ENCODE measurements around the gene TM2D1.
"Not testable (repeated sequence)": the region's sequence is repeated elsewhere in the genome, so short reads cannot be mapped to it uniquely, and the experiment has no call there.

TM2D1 gene

DNA sequence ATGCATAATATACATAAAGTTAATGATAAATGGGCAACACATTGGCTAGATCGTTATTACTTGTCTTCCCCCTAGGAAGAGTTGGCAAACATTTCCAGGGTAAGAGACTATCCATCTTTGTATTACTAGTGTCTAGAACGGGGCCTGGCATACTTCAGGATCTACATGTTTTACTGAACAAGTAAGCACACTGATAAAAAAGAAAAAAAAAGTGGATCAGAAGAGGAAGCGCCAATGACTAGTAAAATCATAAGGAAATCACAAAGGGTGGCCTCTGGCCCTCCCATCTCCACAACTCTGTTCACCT, 482 bp downstream of the TM2D1 start:
- peak overlapping the region; percentile 80 for H3K27ac ChIP-seq
- no peak for DNase-seq (ENCODE audit: low read depth, low spot score)

DNA sequence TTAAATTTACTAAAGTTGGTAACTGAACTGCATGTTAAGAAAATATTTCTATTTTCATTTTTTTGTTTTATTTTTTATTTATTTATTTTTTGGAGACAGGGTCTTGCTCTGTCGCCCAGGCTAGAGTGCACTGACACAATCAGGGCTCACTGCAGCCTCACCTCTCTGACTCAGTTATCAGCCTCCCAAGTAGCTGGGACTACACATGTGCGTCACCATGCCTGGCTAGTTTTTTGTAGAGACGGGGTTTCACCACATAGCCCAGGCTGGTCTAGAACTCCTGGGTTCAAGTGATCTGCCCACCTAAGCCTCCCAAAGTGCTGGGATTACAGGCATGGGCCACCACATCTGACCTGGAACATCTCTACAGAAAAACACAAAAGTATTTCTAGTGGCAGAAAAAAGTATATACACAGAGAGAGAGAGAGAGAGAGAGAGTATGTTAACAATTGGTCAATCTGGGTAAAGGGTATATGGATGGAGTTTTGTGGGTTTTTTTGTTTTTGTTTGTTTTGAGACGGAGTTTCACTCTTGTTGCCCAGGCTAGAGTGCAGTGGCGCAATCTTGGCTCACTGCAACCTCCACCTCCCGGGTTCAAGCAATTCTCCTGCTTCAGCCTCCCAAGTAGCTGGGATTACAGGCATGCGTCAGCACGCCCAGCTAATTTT, 5.8 kb downstream of the TM2D1 start:
- not testable (repeated sequence) for DNase-seq (ENCODE audit: low read depth, low spot score); H3K27ac ChIP-seq

DNA sequence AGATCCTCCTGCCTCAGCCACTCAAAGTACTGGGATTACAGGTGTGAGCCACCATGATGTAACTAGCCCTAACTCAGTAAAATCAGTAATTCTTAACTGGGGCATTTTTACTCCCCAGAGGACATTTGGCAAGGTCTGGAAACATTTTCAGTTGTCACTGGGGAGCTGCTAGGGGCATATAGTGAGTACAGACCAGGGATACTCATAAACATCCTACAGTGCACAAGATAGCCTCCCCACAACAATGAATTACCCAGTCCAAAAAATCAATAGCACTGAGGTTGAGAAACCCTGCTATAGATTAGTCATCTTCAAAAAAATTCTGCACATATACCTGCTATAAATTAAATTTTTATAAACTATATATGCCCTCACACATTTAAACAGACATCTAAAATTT, 13.0 kb downstream of the TM2D1 start:
- no peak for DNase-seq (ENCODE audit: low read depth, low spot score)
- no peak overlapping the region for H3K27ac ChIP-seq

DNA sequence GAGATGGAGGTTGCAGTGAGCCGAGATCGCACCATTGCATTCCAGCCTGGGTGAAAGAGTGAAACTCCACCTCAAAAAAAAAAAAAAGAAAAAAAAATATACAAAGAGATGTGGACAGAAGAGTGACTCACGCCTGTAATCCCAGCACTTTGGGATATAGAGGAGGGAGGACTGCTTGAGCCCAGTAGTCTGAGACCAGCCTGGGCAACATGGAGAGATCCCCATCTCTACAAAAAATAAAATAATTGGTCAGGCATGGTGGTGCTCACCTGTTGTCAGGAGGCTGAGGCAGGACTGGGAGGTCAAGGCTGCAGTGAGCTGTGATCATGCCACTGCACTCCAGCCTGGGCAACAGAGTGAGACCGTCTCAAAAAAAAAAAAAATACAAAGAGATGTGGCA, 13.7 kb downstream of the TM2D1 start:
- DNase-seq (ENCODE audit: low read depth, low spot score) = peak; percentile 6

DNA sequence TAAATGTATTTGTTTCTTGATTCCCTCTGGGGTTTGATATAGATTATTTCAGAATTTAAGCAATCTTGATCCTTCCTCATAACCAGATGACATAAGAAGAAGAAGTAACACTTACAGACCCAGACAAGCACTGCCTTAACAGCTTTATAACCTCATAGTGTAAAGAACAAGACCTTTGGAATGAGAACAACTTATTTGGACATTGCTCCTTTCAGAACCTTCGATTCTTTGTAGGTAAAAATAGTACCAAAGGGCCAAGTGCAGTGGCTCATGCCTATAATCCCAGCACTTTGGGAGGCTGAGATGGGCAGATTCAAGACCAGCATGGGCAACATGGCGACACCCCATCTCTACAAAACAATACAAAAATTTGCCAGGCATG, 15.0 kb downstream of the TM2D1 start:
- no peak for DNase-seq (ENCODE audit: low read depth, low spot score)
- H3K27ac ChIP-seq = no peak overlapping the region

More for the DNA sequence above, 13.7 kb downstream of the TM2D1 start:
- not testable (repeated sequence) for H3K27ac ChIP-seq

DNA sequence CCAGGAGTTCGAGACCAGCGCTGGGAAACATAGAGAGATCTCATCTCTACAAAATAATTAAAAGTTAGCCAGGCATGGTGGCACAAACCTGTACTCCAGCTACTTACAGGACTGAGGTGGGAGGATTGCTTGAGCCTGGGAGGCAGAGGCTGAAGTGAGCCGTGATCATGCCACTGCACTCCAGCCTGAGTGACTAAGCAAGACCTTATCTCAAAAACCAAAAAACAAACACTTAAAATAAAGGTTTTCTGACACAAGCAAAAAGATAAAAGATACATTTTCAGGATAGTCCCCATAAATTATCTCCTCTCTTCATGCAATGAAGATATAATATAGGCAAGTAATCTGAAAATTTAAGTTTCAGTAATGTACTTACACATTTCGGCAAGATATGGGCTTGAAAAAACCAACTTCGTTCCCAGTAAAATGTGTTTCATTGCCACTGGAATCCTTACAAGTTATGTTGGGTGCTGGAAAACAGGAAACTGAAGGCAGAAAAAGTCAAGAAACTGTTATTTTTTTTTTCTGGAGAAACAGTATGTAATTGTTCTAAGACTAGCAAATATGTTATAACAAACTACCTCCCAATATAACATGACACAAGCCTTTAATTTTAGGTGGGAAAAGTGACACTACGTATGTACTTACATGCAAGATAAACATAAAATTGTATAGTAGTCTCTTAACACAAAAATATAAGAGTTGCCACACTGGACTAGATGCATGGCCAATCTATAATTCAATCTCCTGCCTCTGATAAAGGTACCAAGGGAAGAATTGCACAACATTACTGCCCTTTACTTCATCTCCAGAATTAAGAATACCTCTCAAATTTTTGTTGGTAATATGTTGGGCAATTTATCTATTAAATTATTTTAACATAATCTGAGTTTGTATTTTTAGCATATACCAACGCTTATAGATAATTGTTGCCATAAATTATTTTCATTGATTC, 15.7 kb downstream of the TM2D1 start:
- H3K27ac ChIP-seq = no peak overlapping the region
- DNase-seq (ENCODE audit: low read depth, low spot score) = no peak

DNA sequence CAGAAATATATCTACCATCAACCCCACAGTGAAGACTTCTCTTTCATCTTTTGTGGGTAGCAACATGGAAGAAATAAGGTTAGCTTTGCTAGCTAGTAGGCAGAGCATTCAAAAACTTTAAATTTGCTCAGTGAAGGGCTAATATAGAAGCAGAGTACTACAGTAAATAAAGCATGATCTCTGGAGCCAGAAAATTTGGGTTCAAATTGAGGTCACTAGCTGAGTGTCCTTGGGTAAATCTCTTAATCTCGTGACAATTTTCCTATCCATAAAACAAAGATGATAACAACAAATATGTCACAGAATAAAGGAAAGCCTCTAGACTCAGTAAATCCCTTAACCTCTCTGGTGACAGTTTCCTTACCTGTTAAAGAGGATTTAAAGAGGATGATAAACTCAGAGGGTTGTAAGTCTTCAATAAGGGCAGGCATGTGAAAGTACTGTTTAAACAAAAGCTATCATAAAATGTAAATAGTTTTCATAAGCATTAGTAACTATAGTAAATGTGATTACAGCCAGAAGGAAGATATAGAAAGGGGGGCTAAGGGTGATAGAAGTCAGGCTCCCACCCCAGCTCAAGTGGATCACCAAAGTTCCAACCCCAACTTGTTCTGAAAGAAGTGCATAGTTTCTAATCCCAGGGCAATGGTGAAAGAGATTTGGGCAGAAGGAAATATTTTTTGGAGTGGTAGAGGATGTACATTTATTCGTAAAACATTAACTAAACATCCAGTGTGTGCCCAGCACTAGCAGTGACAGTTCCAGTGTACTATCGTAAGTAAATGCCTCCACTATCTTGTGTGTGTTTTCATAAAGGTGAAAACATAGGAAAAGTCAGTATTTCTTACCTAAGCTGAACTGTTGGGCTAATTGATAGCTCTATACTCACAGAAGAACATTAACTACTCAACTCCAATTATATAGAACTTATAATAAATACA, 24.8 kb downstream of the TM2D1 start:
- DNase-seq (ENCODE audit: low read depth, low spot score) = no peak
- no peak overlapping the region for H3K27ac ChIP-seq

DNA sequence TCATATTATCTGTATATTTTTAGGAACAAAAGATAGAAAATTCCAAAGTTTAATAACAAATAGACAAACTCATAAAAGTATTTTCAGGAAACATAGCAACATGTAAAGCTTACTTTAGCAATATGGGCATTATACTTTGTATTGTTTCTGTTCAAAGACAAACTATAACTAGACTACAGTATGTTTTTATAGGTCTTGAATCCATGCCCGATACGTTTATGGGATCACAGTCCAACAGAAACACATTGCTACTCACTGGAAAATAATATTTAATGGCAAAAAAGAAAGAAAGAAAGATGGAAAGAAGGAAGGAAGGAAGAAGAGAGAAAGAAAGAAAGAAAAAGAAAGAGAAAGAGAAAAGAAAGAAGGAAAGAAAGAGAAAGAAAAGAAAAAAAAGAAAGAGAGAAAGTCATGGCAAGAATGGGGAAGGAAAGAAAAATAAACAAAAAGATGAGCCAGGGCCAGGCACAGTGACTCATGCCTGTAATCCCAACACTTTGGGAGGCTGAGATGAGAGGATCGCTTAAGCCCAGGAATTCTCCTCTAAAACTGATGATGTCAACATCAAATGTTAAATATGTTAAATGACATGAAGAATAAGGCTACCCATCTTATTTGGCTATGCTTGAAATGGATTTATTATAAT, 32.7 kb downstream of the TM2D1 start:
- no peak overlapping the region for H3K27ac ChIP-seq
- DNase-seq (ENCODE audit: low read depth, low spot score) = no peak

DNA sequence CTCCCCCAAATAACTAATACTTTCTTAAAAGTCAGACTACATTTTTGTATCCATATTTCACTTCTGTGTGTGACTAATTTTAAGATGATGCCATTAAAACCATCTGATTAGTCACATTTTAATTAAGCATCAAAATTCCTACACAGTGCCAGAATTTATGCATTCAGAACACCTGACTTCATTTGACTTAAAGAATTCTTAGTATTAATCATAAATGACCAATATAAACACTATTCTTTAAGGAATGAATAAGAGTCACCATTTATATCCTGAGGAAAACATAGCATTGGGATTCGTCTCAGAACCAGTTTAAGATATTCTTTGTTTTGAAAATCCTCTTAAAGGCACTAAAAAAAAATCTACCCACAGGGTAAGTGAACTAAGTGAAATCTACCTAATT, 37.0 kb downstream of the TM2D1 start:
- DNase-seq (ENCODE audit: low read depth, low spot score) = peak; percentile 27
- H3K27ac ChIP-seq = peak overlapping the region; percentile 42

DNA sequence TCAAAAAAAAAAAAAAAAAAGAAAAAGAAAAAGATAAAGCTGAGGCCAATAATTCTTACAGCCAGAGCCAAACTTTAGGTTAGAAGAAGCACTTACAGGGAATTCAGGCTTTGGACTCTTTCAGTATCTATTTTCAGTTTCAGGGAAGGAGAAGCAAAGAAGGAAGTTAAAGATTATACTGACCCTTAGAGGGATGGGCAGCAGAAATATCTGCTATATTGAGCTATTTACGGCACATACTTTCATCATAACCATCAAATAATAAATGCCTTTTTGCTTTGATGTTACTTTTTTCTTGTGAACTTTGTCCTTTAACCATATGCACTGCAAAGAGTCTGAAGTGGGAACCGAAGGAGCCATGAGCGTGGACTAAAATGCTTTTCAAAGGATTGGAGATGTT, 42.0 kb downstream of the TM2D1 start:
- DNase-seq (ENCODE audit: low read depth, low spot score) = no peak
- no peak overlapping the region for H3K27ac ChIP-seq

DNA sequence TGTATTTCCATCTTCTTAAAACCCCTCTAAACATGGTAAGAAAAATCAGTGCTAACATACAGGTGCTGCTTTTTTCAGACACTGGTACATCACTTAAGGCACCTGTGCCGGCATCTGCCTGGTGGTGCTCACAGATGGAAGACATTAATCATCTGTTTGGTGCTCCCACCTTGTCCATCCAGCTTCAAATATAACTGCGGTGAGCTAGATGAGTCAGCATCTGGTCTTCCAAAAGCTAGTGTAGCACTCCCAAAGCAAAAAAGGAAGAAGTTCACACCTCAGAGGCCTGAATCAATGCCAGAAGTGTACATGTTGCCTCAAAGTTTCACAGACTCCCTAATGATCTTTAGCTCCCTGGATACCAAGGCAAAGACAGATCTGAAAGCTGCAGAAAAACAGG, 44.4 kb downstream of the TM2D1 start:
- H3K27ac ChIP-seq = no peak overlapping the region
- no peak for DNase-seq (ENCODE audit: low read depth, low spot score)

DNA sequence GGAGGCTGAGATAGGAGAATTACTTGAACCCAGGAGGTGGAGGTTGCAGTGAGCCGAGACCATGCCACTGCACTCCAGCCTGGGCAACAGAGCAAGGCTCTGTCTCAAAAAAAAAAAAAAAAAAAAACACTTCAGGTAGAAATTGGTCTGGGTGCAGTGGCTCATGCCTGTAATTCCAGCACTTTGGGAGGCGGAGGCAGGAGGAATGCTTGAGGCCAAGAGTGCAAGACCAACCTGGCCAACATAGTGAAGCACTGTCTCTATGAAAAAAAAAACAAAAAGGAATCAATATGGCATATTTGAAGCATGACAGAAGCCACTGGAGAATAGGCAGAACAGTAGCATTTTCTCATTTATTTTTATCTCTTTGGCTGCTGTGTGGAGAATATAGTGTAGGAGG, 48.1 kb downstream of the TM2D1 start:
- DNase-seq (ENCODE audit: low read depth, low spot score); H3K27ac ChIP-seq: not testable (repeated sequence)

DNA sequence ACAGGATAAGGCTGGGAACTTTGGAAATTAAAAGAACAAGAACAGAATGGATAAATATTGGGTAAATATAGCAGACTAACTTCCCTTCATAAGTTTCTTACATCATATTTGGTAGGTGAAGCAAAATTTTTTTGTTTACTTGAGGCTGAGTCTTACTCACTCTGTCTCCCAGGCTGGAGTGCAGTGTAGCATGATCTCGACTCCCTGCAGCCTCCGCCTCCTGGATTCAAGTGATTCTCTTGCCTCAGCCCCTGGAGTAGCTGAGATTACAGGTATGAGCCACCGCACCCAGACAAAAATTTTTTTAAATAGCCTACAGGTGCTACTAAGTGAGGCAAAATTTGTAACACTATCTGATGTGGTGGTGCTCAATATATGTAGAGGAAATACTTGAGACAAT, 50.7 kb downstream of the TM2D1 start:
- DNase-seq (ENCODE audit: low read depth, low spot score) = no peak

DNA sequence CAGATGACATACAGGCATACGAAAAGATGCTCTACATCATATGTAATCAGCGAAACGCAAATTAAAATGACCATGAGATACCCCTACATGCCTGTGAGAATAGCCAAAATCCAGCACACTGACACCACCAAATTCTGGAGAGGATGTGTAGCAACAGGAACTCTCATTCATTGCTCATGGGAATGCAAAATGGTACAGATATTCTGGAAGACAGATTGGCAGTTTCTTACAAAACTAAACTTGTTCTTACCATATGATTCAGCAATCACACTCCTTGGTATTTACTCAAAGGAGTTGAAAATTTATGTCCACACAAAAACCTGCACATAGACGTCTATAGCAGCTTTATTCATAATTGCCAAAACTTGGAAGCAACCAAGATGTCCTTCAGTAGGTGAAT, 52.6 kb downstream of the TM2D1 start:
- DNase-seq (ENCODE audit: low read depth, low spot score) = no peak
- no peak overlapping the region for H3K27ac ChIP-seq

More for the DNA sequence above, 50.7 kb downstream of the TM2D1 start:
- H3K27ac ChIP-seq = no peak overlapping the region

DNA sequence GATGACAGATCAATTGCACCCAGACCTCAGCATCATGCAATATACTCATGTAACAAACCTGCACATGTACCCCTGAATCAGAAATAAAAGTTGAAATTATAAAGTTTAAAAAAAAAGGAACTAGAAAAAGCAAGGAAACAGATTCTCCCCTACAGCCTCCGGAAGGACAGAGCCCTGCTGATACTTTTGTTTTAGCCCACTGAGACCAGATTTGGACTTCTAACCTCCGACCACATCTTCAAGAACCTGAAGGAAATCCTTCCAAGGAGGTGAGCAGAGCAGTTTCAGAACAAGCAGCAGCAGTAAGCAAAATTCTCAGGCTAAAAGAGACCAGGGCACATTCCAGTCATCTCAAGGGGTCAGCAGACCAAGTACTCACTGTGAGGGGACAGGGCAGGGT, 54.5 kb downstream of the TM2D1 start:
- H3K27ac ChIP-seq = no peak overlapping the region
- DNase-seq (ENCODE audit: low read depth, low spot score) = no peak

DNA sequence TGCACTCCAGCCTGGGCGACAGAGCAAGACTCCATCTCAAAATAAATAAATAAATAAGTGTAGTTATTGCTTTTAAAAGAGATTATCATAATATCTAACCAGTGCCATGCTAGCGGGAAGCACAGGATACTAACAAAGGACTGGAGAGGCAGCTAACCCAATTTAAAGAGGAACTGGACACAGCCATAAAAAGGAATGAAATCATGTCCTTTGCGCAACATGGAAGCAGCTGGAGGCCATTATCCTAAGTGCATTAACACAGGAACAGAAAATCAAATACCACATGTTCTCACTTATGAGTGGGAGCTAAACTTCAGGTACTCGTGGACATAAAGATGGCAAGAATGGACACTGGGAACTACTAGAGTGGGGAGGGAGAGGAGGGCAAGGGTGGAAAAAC, 54.9 kb downstream of the TM2D1 start:
- no peak for DNase-seq (ENCODE audit: low read depth, low spot score)
- H3K27ac ChIP-seq = no peak overlapping the region

DNA sequence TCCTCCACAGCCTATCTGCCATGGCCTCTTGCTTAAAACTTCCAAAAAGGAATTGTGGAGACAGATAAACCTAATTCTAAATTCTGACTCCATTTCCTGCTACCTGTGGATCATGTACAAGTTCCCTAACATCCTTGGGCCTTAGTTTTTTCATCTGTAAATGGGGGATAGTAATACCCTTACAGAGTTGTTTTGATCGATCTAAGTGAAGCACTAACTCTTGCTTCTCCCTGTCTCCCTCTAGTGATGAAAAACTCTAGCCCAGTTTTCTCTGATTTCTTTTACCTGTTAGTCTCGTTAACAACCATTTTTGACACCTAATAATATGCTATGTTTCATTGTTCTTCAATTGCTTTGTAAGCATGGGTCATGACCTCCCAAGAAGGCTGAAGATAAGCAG, 65.9 kb downstream of the TM2D1 start:
- no peak for DNase-seq (ENCODE audit: low read depth, low spot score)
- H3K27ac ChIP-seq = no peak overlapping the region

DNA sequence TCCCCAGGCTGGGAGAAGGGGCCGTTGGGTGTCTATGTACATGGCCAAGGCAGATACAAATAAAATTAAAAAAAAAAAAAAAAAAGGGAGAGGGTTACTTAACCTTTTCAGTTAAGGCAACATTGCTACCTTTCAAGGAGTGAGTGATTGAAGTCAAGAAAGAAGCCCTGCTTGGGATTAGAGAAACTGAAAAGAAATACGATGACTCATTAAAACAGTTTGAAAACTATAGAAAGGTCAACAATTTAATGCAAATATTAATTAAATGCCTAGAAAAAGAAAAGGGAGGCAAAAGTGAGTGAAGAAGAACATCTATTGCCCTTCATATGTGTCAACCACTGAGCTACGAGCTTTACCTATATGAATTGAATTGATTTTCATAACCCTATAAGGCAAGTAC, 69.5 kb downstream of the TM2D1 start:
- H3K27ac ChIP-seq = no peak overlapping the region
- no peak for DNase-seq (ENCODE audit: low read depth, low spot score)

DNA sequence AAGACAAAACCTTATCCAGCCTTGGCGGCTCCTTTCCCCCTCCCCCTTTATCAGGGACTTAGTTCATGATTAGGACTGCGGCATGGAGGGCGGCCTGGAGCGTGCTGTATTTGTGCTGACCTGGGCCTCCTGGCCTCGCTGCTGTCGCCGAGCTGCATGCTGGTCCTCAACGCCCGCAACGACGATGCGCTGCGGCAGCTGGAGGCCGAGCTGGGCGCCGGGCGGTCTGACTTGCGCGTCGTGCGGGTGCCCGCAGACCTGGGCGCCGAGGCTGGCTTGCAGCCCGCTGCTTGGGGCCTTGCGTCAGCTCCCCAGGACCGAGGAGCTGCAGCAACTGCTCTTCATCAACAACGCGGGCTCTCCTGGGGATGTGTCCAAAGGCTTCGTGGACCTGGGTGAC, 70.9 kb downstream of the TM2D1 start:
- DNase-seq (ENCODE audit: low read depth, low spot score) = no peak
- H3K27ac ChIP-seq = no peak overlapping the region

DNA sequence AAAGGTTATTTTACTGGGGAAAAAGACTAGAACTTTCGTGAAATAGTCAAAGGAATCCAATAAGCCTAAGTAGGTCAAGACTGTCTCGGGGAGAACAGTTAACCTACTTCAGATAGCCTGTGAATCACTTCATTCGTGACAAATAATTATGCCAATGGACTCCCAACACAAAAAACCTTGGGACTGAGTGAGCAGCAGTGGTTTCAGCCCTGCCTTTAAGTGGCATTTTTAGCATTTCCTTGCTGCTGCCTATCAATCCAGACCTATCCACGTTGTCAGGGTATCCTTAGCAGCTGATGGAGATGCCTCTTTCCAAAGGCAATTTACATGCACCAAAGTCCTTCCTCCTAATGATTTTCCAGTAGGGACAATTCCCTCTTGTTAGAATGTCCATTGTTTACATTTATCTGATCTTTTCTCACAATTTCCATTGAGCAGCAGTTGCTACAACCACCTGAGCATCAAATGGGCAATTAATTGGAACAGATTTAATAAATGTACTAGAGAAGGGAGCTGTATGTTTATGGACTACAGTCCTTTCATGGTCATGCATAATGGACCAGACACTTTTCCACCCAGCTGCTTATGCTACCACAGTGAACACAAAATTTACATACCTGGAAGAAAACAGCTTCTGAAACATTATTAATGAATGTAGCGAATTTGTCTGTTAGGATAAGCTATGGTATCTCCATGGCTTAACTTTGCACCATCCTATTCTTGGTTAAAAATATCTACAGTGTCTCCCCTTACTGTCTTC, 75.8 kb downstream of the TM2D1 start:
- no peak for DNase-seq (ENCODE audit: low read depth, low spot score)
- H3K27ac ChIP-seq = no peak overlapping the region

Data from epithelial cell of prostate (primary cell).